GM12878 (cell line): ENCODE results near the gene DBR1. TPM values are rescaled to one million over a fixed set of nuclear protein-coding genes. Genes with fewer than 3 reads are reported as not detected.

Experiments
- ATAC-seq: fragments of 200-7000 bp; cut with Tn5 transposase; 3 replicates; pipeline ENCODE4 v1.9.1; 2020; ENCODE audit warnings: mild to moderate bottlenecking, moderate library complexity
- BruUV-seq: library from RNA; stranded (reverse); fragments of 400-500 nt; replicated peaks from 2 replicates; lab custom pipeline; 2021; lab: Mats Ljungman, UMichigan
- CTCF ChIA-PET: fragments of 300-600 bp; sonication (Branson Sonifier 250); formaldehyde crosslinking; extraction: SDS; loops from one replicate; lab custom pipeline; 2021; ENCODE audit warnings: inconsistent platforms; lab: Yijun Ruan, JAX
- POLR2A ChIA-PET: fragments of 350-600 bp; formaldehyde crosslinking; extraction: SDS; loops from one replicate; lab custom pipeline; 2021; ENCODE audit warnings: inconsistent platforms; lab: Charles Lee
- RAD21 ChIA-PET: fragments of 300-600 bp; sonication (Branson Sonifier 250); formaldehyde crosslinking; loops from one replicate; lab custom pipeline; 2023; ENCODE audit warnings: antibody characterized with exemption; ENCODE audit not compliant: unreplicated experiment; lab: Charles Lee
- SMC1A ChIA-PET: fragments of 300-600 bp; sonication (Branson Sonifier 250); formaldehyde crosslinking; loops from one replicate; lab custom pipeline; 2023; ENCODE audit not compliant: unreplicated experiment, uncharacterized antibody; lab: Charles Lee
- DNase-seq: peaks from one replicate; pipeline ENCODE4 v3.0.0-alpha.2; 2011; ENCODE audit warnings: low read depth, low spot score
- FAIRE-seq: peaks from 3 replicates; lab custom pipeline; 2011; peaks lifted over from hg19 to GRCh38; lab: Jason Lieb, UNC
- H2AFZ ChIP-seq: 2 replicates; pipeline ENCODE4 v1.6.0; 2011; ENCODE audit warnings: low read depth, low read length, control low read depth; ENCODE audit not compliant: control insufficient read depth
- H3K27ac ChIP-seq: 2 replicates; pipeline ENCODE4 v1.5.1; 2011; ENCODE audit warnings: control low read depth; ENCODE audit not compliant: control insufficient read depth, insufficient read depth
- H3K27me3 ChIP-seq, 2 experiments: replicated peaks in 1 of 2; 2 replicates each; pipeline versions ENCODE4 v1.6.0 to v1.6.1; 2011; ENCODE audit warnings: low read length in 1 of 2; ENCODE audit not compliant: control insufficient read depth in 2 of 2, insufficient read depth in 2 of 2
- H3K36me3 ChIP-seq, 2 experiments: 2 replicates each; pipeline ENCODE4 v1.5.1; 2011; ENCODE audit warnings: low read length in 1 of 2; ENCODE audit not compliant: control insufficient read depth in 2 of 2, insufficient read depth in 2 of 2
- H3K4me1 ChIP-seq: 2 replicates; pipeline ENCODE4 v1.6.1; 2011; ENCODE audit warnings: mild to moderate bottlenecking, low read length, moderate library complexity, mixed read lengths; ENCODE audit not compliant: control insufficient read depth, insufficient read depth
- H3K4me2 ChIP-seq: 2 replicates; pipeline ENCODE4 v1.6.0; 2011; ENCODE audit warnings: control low read depth; ENCODE audit not compliant: control insufficient read depth, insufficient read depth
- H3K4me3 ChIP-seq: fragments of 200-600 bp; sonication (generic); 2 replicates; pipeline ENCODE4 v1.5.1; 2016
- H3K79me2 ChIP-seq: 2 replicates; pipeline ENCODE4 v1.6.0; 2011; ENCODE audit warnings: low read length; ENCODE audit not compliant: control insufficient read depth, insufficient read depth
- H3K9ac ChIP-seq: 2 replicates; pipeline ENCODE4 v1.8.0; 2011; ENCODE audit warnings: low read length, control low read depth, mixed read lengths; ENCODE audit not compliant: control insufficient read depth, insufficient read depth
- H3K9me3 ChIP-seq: replicated peaks from 3 replicates; pipeline ENCODE4 v1.5.1; 2011; ENCODE audit warnings: mild to moderate bottlenecking, low read length; ENCODE audit not compliant: control insufficient read depth, insufficient read depth
- H4K20me1 ChIP-seq: 2 replicates; pipeline ENCODE4 v1.6.0; 2011; ENCODE audit not compliant: control insufficient read depth, insufficient read depth
- BHLHE40 ChIP-seq, 2 experiments: fragments of 450-650 bp in 1 of 2; IDR thresholded peaks; 2 replicates each; pipeline ENCODE4 v1.6.1; 2011 to 2017; ENCODE audit warnings: low read depth in 2 of 2, borderline replicate concordance in 1 of 2, improper control_type of control experiment in 1 of 2, low read length in 1 of 2, mild to moderate bottlenecking in 1 of 2
- CREM ChIP-seq: IDR thresholded peaks from 2 replicates; pipeline ENCODE4 v1.6.1; 2014; ENCODE audit warnings: antibody characterized with exemption, low read depth
- EGR1 ChIP-seq, 2 experiments: IDR thresholded peaks; 1 replicate in 1 of 2; 2 replicates in 1 of 2; pipeline ENCODE4 v1.6.1; 2011 to 2012; ENCODE audit warnings: low read depth in 2 of 2, low read length in 2 of 2, borderline replicate concordance in 1 of 2, mild to moderate bottlenecking in 1 of 2, moderate library complexity in 1 of 2
- FOS ChIP-seq: IDR thresholded peaks from 3 replicates; pipeline ENCODE4 v1.6.1; 2011; ENCODE audit warnings: borderline replicate concordance; ENCODE audit not compliant: insufficient read length; ENCODE audit errors: extremely low read depth
- HDAC6 ChIP-seq: fragments of 200-600 bp; sonication (generic); IDR thresholded peaks from one replicate; pipeline ENCODE4 v1.8.0; 2017; ENCODE audit warnings: antibody characterized with exemption; ENCODE audit not compliant: unreplicated experiment
- IKZF1 ChIP-seq: fragments of 450-650 bp; conservative IDR thresholded peaks from 2 replicates; pipeline ENCODE4 v1.6.1; 2017; ENCODE audit warnings: antibody characterized with exemption, mild to moderate bottlenecking
- IRF4 ChIP-seq: IDR thresholded peaks from 2 replicates; pipeline ENCODE4 v1.6.1; 2011; ENCODE audit warnings: low read depth, low read length
- LARP7 ChIP-seq: fragments of 450-650 bp; IDR thresholded peaks from 2 replicates; pipeline ENCODE4 v1.6.1; 2017; ENCODE audit warnings: mild to moderate bottlenecking
- ZNF217 ChIP-seq: fragments of 450-650 bp; IDR thresholded peaks from 2 replicates; pipeline ENCODE4 v1.6.1; 2017; ENCODE audit warnings: antibody characterized with exemption, mild to moderate bottlenecking
- WGBS: methylation state at CpG from one replicate; pipeline ENCODE4 v1.1.6; 2016; ENCODE audit warnings: low lambda C conversion rate; ENCODE audit not compliant: insufficient replicate concordance, insufficient coverage; ENCODE audit errors: missing lambda C conversion rate; 5-methylcytosine and 5-hydroxymethylcytosine counted together
- in situ Hi-C: fragments of 300-500 bp; cut with MboI; formaldehyde crosslinking; loops from 9 replicates; pipeline ENCODE4 v1.14.3; 2018; ENCODE audit warnings: mixed read lengths
- intact Hi-C: fragments of 100-400 bp; cut with micrococcal nuclease; formaldehyde crosslinking; loops from one replicate; pipeline ENCODE4 v1.14.2; 2022; ENCODE audit not compliant: unreplicated experiment
- polyA plus RNA-seq, 11 experiments: library from polyadenylated mRNA; depleted of rRNA in 4 of 11; unstranded in 6 of 11; stranded (reverse) in 5 of 11; fragments of >200 nt; fragmentation: Nextera tagmentation in 4 of 11; fragmentation: Illumina TruSeq in 1 of 11; extraction: Ambion mirVana in 4 of 11; extraction: Trizol in 1 of 11; gene quantifications; 1 replicate in 1 of 11; 2 replicates in 10 of 11; pipeline versions ENCODE4 v1.2.1 to v1.2.3, GENCODE V29; 2011 to 2016; ENCODE audit warnings: inconsistent platforms in 2 of 11, missing spikeins in 2 of 11, low read depth in 1 of 11
- total RNA-seq, 4 experiments: library from RNA; depleted of rRNA in 3 of 4; stranded (reverse); fragments of >200 nt in 3 of 4; fragmentation: Illumina TruSeq in 1 of 4; extraction: Trizol in 1 of 4; gene quantifications; 2 replicates each; pipeline versions ENCODE4 v1.2.1 to v1.2.3, GENCODE V29; 2013 to 2021
- TF ChIP-seq, protein P1 (sequence below): IDR thresholded peaks from 2 replicates; pipeline ENCODE4 v1.6.1; 2012; ENCODE audit warnings: low read depth, low read length, improper control_type of control experiment
- TF ChIP-seq, protein P2 (sequence below), 3 experiments: IDR thresholded peaks in 2 of 3; conservative IDR thresholded peaks in 1 of 3; 2 replicates each; pipeline ENCODE4 v1.5.1; 2011; ENCODE audit warnings: low read depth in 3 of 3, low read length in 3 of 3, mild to moderate bottlenecking in 3 of 3, control low read depth in 2 of 3, moderate library complexity in 2 of 3, inconsistent platforms in 1 of 3, mixed read lengths in 1 of 3; ENCODE audit not compliant: control insufficient read depth in 2 of 3, insufficient read depth in 1 of 3; ENCODE audit errors: extremely low read depth in 1 of 3

Gene DBR1
- total and polyA plus RNA-seq, 10 of the 15 experiments (the other 5 are each of a cell fraction or from before 2014, with no cell fraction given): 4.1 to 17.3 (median 15.8) TPM

DNA sequence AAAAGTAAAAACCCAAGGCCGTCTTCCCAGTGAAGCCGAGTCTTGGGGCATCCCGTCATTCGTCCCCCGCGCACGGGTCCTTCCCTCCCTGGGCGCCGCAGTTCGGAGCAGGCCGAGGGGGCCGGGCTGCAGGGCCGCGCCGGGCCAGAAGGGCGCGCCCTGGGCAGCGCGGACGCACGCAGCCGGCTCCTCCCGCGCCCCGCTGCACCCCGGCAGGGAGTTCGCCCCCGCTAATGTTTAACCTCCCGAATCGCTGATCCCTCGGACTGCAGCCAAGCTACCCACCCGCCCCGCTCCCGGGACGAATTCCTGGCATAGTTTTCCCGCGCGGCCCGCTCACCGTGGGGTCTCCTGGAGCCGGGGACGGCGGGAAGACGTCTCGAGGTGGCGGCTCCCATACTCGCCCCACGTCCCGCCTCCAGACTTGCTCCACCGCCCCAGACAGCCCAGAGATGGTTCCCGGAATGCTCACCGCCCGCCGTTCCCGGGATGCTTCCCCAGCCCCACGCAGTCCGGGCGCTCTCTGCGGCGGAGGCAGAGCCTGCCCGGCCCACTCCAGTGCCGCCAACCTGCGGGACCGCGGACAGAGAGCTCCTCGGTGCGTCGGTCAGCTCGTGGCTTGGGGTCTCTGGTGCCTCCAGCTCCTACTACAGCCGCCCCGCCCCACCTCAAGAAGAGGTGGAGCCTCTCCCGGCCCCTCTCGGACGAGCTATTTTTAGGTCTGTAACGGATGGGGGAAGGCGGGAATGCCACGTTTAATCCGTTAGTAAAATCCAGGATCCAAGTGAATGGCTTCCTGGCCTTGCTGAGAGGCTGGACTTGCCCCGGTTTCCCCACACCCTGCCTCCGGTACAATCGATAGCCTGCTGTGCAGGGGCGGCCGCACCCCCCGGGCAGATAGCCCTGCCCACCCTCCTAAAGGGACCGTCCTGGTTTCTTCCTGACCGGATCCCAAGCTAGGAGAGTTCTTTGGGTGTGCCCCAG is 59.4 kb downstream of the DBR1 start, which contains the start of gene DZIP1L:
Gene DZIP1L (minus strand): TSS at position 621 of the 984 bp plus-strand sequence. CDS start 11,637 bp downstream, outside the sequence.
- in situ Hi-C loops: loop anchor here (5.0 kb wide), 1 partner anchor 48 kb away; no protein-coding TSS in a partner anchor
- Histone ChIP-seq H3K27ac (no peak within 1 kb of the TSS), H3K79me2 (no peaks in the 10 kb centered on the region), H3K36me3 (no peaks in the 10 kb centered on the region), H3K4me2 (peak within 1 kb of the TSS; percentile 70), H3K27me3 (peaks cover 3 to 15% of the 10 kb centered on the region in 2 experiments), H2AFZ (peak within 1 kb of the TSS; percentile 69), H4K20me1 (no peaks in the 10 kb centered on the region), H3K9ac (no peak within 1 kb of the TSS), H3K4me3 (peak within 1 kb of the TSS; percentile 54), H3K9me3 (no peaks in the 10 kb centered on the region), H3K4me1 (no peaks in the 10 kb centered on the region)
- ChIA-PET RAD21 (no interaction called here), CTCF (interaction anchor here (1.6 to 1.7 kb wide), 2 partner anchors 46 to 63 kb away, joined by 3 to 5 read pairs; no protein-coding TSS in a partner anchor), POLR2A (no interaction called here), SMC1A (no interaction called here)
- TF ChIP-seq, protein P1, sequence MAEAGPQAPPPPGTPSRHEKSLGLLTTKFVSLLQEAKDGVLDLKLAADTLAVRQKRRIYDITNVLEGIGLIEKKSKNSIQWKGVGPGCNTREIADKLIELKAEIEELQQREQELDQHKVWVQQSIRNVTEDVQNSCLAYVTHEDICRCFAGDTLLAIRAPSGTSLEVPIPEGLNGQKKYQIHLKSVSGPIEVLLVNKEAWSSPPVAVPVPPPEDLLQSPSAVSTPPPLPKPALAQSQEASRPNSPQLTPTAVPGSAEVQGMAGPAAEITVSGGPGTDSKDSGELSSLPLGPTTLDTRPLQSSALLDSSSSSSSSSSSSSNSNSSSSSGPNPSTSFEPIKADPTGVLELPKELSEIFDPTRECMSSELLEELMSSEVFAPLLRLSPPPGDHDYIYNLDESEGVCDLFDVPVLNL: no peak
- no peak for TF ChIP-seq CREM
- peak; percentile 24 for TF ChIP-seq HDAC6
- 0 out of 4 replicates have a peak, but pooled peaks of 1 of the 2 experiments have one; percentile 12 for TF ChIP-seq BHLHE40 (IDR thresholded peaks at IDR 0.05; ENCODE audit: borderline replicate concordance in 1 of 2, low read depth in 2 of 2, low read length in 1 of 2)
- TF ChIP-seq LARP7: 0 out of 2 replicates have a peak, but pooled peaks have one; percentile 24
- TF ChIP-seq, protein P2, sequence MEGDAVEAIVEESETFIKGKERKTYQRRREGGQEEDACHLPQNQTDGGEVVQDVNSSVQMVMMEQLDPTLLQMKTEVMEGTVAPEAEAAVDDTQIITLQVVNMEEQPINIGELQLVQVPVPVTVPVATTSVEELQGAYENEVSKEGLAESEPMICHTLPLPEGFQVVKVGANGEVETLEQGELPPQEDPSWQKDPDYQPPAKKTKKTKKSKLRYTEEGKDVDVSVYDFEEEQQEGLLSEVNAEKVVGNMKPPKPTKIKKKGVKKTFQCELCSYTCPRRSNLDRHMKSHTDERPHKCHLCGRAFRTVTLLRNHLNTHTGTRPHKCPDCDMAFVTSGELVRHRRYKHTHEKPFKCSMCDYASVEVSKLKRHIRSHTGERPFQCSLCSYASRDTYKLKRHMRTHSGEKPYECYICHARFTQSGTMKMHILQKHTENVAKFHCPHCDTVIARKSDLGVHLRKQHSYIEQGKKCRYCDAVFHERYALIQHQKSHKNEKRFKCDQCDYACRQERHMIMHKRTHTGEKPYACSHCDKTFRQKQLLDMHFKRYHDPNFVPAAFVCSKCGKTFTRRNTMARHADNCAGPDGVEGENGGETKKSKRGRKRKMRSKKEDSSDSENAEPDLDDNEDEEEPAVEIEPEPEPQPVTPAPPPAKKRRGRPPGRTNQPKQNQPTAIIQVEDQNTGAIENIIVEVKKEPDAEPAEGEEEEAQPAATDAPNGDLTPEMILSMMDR (IDR thresholded peaks at IDR 0.05 in 2 of 3, conservative IDR thresholded peaks at IDR 0.05 in 1 of 3; ENCODE audit: control insufficient read depth in 2 of 3, extremely low read depth in 1 of 3, insufficient read depth in 1 of 3, low read depth in 3 of 3, low read length in 3 of 3): peak; percentile 33 to 35 (median 34); a peak in 5 of 6 replicates
- 0 out of 3 replicates have a peak, but pooled peaks of 1 of the 2 experiments have one; percentile 15 for TF ChIP-seq EGR1 (IDR thresholded peaks at IDR 0.05; ENCODE audit: borderline replicate concordance in 1 of 2, low read depth in 2 of 2, low read length in 2 of 2)
- no peak for TF ChIP-seq IRF4
- TF ChIP-seq FOS: no peak
- TF ChIP-seq ZNF217: no peak
- 0 out of 2 replicates have a peak, but pooled peaks have one; percentile 18 for TF ChIP-seq IKZF1
- ATAC-seq (peak; percentile 94), DNase-seq (no peak), FAIRE-seq (no peak)
- 2% methylated on average over 67 of the region's 86 CpGs for WGBS
- intact Hi-C loops: no loop called here
- no TSS peak for BruUV-seq
